Thyroid gland (tissue), 4 donors: ENCODE measurements around the gene PRSS1.
"Not testable (repeated sequence)": the region's sequence is repeated elsewhere in the genome, so short reads cannot be mapped to it uniquely, and the experiment has no call there.

Experiments
- CTCF ChIP-seq, 6 experiments: fragments of 200-600 bp in 3 of 6; fragments of 450-650 bp in 3 of 6; sonication (generic) in 3 of 6; IDR thresholded peaks; one replicate each; pipeline ENCODE4 v1.5.1; 2016 to 2019; ENCODE audit warnings: antibody characterized with exemption in 6 of 6, mild to moderate bottlenecking in 2 of 6, inconsistent platforms in 1 of 6, moderate library complexity in 1 of 6
- POLR2A ChIP-seq, 2 donors: fragments of 450-650 bp; IDR thresholded peaks; one replicate each; pipeline ENCODE4 v1.6.1; 2017; ENCODE audit warnings: antibody characterized with exemption in 2 of 2, mild to moderate bottlenecking in 2 of 2, moderate library complexity in 1 of 2

- TF ChIP-seq CTCF, POLR2A (IDR thresholded peaks at IDR 0.05): not testable (repeated sequence)
Measured at GRCh38 chr7:142700935-142701334, 48.3 kb upstream of the PRSS1 start.
